Measurements from ENCODE around the gene MOCS3. TPM values are rescaled to one million over a fixed set of nuclear protein-coding genes. Genes with fewer than 3 reads are reported as not detected.

Gene MOCS3
- total and polyA plus RNA-seq, 3 donors from 2014 or later: 6.5 to 9.3 (median 7.4) TPM

DNA sequence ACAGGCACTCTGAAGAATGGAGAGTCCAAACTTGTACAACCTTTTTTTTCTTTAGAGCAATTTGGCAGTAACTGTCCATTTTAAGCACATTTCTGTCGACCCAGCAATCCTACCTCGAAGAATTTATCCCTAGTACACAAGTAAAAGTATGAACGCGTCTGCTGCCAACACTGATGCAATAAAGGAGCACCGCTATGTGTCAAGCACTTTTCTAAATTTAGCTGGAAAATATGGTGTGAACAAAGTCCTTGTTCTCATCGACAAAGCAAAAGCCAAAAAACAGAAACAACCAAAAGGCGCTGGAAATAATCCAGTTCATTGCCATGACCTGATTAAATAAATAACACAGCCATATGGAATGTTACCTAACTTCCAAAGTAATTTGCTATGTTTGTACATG lies 1.3 kb upstream of the MOCS3 start:
- Histone ChIP-seq H3K9me3 (no peaks in the 10 kb centered on the region), H3K4me1 (peaks cover 25% of the 10 kb centered on the region), H3K4me3 (peak overlapping the region; percentile 88 to 95), H3K27me3 (no peaks in the 10 kb centered on the region), H3K36me3 (ENCODE audit: low read depth, missing control alignments) (no peaks in the 10 kb centered on the region), H3K27ac (no peak overlapping the region)
- DNase-seq: no peak
- TF ChIP-seq, protein P1, sequence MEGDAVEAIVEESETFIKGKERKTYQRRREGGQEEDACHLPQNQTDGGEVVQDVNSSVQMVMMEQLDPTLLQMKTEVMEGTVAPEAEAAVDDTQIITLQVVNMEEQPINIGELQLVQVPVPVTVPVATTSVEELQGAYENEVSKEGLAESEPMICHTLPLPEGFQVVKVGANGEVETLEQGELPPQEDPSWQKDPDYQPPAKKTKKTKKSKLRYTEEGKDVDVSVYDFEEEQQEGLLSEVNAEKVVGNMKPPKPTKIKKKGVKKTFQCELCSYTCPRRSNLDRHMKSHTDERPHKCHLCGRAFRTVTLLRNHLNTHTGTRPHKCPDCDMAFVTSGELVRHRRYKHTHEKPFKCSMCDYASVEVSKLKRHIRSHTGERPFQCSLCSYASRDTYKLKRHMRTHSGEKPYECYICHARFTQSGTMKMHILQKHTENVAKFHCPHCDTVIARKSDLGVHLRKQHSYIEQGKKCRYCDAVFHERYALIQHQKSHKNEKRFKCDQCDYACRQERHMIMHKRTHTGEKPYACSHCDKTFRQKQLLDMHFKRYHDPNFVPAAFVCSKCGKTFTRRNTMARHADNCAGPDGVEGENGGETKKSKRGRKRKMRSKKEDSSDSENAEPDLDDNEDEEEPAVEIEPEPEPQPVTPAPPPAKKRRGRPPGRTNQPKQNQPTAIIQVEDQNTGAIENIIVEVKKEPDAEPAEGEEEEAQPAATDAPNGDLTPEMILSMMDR (IDR thresholded peaks at IDR 0.05): no peak
- TF ChIP-seq POLR2A (IDR thresholded peaks at IDR 0.05): no peak
- intact Hi-C loops (cut with DNase I; ENCODE audit: low total_unique reads): no loop called here
- 6 to 11% methylated on average over 7 of the region's 7 CpGs for WGBS, 2 donors

DNA sequence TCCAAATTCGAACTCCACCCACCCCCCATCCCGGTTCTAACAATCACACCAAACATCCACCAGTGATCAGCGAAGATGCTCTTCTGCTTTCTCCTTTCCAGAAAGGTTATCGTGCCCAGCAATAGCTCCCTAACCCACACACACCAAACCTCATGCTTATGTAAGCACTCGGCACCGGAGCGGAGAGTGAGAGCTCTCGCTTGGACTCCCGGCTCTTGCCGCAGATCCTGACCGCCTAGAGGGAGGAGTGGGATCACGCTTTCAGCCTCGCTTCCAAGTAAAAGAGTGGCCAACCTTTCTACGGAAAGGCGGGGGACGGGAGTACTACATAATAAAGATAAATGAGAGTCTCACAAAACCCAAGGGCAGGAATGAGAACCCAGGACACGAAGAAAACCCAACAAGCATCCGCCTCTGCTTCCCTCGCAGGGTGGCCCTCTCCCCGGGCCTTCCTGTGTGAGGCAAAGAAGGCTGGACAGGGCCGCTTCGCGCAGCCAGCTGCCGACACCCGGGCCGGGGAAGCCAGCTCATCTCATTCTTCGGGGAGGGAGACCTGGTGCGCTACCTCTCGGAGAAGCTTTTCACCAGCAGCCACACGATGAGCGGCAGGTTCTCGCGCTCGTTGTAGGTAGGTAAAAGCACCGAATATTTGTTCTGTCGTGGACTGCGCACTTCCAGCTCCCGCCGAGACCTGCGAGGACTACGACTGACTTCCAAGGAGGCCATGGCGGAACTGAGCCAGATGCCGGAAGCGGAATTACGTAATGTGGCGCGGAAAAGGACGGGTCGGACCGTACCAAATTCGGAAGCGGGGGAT lies 612 bp upstream of the MOCS3 start, which contains the start of gene DPM1:
Gene DPM1, minus strand, starts transcription at position 735 of the 817 bp plus-strand sequence. Its CDS starts 9 bp downstream, at position 726.
- WGBS, 2 donors: 0% methylated on average over 37 to 52 of the region's 52 CpGs
- TF ChIP-seq, protein P1 (IDR thresholded peaks at IDR 0.05): no peak
- TF ChIP-seq POLR2A (IDR thresholded peaks at IDR 0.05): peak; percentile 62

DNA sequence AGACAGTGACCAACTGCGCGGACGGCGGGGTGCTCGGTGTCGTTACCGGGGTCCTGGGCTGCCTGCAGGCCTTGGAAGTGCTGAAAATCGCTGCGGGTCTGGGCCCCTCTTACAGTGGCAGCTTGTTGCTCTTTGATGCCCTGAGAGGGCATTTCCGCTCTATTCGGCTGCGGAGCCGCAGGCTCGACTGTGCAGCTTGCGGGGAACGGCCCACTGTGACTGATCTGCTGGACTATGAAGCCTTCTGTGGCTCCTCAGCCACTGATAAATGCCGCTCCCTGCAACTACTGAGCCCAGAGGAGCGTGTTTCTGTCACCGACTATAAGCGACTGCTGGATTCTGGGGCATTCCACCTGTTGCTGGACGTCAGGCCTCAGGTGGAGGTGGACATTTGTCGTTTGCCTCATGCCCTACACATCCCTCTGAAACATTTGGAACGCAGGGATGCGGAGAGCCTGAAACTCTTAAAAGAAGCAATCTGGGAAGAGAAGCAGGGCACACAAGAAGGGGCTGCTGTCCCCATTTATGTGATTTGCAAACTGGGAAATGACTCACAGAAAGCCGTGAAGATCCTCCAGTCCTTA lies 1.0 kb downstream of the MOCS3 start:
- no peak for DNase-seq
- H3K27me3 ChIP-seq: no peaks in the 10 kb centered on the region
- no peak for TF ChIP-seq POLR2A (IDR thresholded peaks at IDR 0.05)
- TF ChIP-seq, protein P1 (IDR thresholded peaks at IDR 0.05): no peak
- no peaks in the 10 kb centered on the region for H3K9me3 ChIP-seq
- peak overlapping the region; percentile 88 to 95 for H3K4me3 ChIP-seq
- intact Hi-C loops (cut with DNase I; ENCODE audit: low total_unique reads): no loop called here
- peaks cover 24% of the 10 kb centered on the region for H3K4me1 ChIP-seq
- no peak overlapping the region for H3K27ac ChIP-seq
- WGBS, 2 donors: 42 to 54% methylated on average over 12 to 23 of the region's 25 CpGs
- no peaks in the 10 kb centered on the region for H3K36me3 ChIP-seq (ENCODE audit: low read depth, missing control alignments)

More for the DNA sequence above, 612 bp upstream of the MOCS3 start, which contains the start of gene DPM1:
- H3K36me3 ChIP-seq (ENCODE audit: low read depth, missing control alignments): no peaks in the 10 kb centered on the region
- no peaks in the 10 kb centered on the region for H3K27me3 ChIP-seq
- intact Hi-C loops (cut with DNase I; ENCODE audit: low total_unique reads): no loop called here
- H3K4me3 ChIP-seq: peak within 1 kb of the TSS; percentile 88 to 95
- H3K9me3 ChIP-seq: no peaks in the 10 kb centered on the region
- H3K4me1 ChIP-seq: peaks cover 25% of the 10 kb centered on the region
- H3K27ac ChIP-seq: peak within 1 kb of the TSS; percentile 89 to 91
- DNase-seq: peak; percentile 94

DNA sequence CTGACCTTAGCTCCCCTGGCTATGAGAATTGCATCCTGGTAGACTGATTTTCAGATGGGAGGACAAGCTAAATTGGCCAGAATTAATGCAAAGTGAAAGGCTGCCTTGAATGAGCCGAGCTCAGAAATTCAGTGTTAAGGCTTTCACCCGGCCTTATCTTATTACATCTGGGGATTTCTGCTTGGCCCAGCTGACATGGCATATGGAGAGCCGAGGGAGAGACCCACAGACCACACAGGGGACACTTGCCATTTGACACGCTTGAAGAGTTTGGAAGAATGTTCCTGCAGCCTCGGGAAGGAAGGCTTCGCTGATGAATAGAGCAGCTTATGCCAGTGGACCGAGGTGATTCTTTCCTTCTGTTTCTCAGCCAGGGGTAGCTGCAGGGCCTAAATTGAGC lies 9.0 kb downstream of the MOCS3 start:
- DNase-seq: no peak
- Histone ChIP-seq H3K27me3 (no peaks in the 10 kb centered on the region), H3K4me3 (no peak overlapping the region), H3K36me3 (ENCODE audit: low read depth, missing control alignments) (no peaks in the 10 kb centered on the region), H3K27ac (no peak overlapping the region), H3K4me1 (no peaks in the 10 kb centered on the region), H3K9me3 (no peaks in the 10 kb centered on the region)
- WGBS, 2 donors: 49 to 56% methylated on average over 7 of the region's 7 CpGs
- intact Hi-C loops (cut with DNase I; ENCODE audit: low total_unique reads): no loop called here
- TF ChIP-seq, protein P1 (IDR thresholded peaks at IDR 0.05): no peak
- TF ChIP-seq POLR2A (IDR thresholded peaks at IDR 0.05): no peak

All from testis (tissue), 3 donors.